Measurements from ENCODE around the gene ZNF689.

ZNF689 gene

DNA sequence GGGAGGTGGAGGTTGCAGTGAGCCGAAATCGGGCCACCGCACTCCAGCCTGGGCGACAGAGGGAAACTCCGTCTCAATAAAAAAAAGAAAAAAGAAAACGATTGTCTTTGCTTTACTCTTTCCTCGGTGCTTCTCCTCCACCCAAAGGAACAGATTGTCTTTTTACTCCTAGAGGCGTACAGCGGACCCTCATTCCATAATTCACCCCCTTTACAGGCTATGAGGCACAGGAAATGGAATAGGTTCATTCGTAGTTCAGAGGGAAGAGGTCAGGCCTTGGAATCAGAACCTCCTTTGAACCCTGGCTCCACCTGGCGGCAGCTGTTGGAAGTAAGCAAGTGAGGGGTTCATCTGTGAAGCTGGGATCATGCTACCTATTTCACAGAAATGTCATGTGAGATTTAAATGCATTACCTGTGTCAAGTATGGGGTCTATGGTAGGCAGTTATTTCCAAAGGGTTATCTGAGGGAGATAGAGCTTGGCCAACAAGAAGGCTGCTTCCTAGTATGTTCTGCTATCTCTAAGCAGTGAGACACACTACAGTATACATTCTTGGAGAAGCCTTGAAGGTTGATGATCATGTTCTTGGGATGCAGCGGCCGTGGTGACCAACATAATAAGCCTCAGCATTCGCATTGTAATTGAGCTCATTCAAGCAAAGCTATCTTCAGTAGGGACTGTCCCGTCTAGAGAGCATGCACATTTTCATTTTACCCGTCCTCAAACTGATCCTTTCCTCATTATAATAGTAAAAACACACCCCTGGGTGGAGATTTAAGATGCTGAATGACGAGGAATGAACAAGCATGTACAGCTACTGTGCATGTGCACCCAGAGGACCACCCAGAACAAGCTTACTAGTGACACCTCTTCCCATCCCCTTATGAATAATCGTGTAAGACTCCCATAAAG lies 18.7 kb upstream of the ZNF689 start (continued):
- TF ChIP-seq ZNF394 (tag by site-specific recombination; IDR thresholded peaks at IDR 0.05; ENCODE audit: borderline replicate concordance) (no peak; the same call in 1 of the 2 replicates), TCF7L2 (IDR thresholded peaks at IDR 0.05; ENCODE audit: borderline replicate concordance, low read depth, low read length) (peak; percentile 89), ZNF558 (tag by site-specific recombination; IDR thresholded peaks at IDR 0.05) (no peak), ZNF221 (tag by site-specific recombination; IDR thresholded peaks at IDR 0.05; ENCODE audit: borderline replicate concordance) (no peak), KLF9 (tag by site-specific recombination; IDR thresholded peaks at IDR 0.05; ENCODE audit: low read depth) (no peak), ZBTB11 (tag by site-specific recombination; conservative IDR thresholded peaks at IDR 0.05; ENCODE audit: low read depth) (0 out of 2 replicates have a peak, but pooled peaks have one; percentile 16), ZNF600 (tag by site-specific recombination; IDR thresholded peaks at IDR 0.05) (peak; percentile 76), TSHZ1 (tag by site-specific recombination; IDR thresholded peaks at IDR 0.05; ENCODE audit: borderline replicate concordance) (no peak), ZBTB49 (tag by site-specific recombination; IDR thresholded peaks at IDR 0.05; ENCODE audit: low read depth) (no peak), SALL2 (tag by site-specific recombination; IDR thresholded peaks at IDR 0.05; ENCODE audit: borderline replicate concordance) (no peak), FEZF1 (tag by site-specific recombination; IDR thresholded peaks at IDR 0.05) (no peak), ZEB2 (tag by site-specific recombination; IDR thresholded peaks at IDR 0.05) (no peak; the same call in 1 of the 2 replicates), GLIS1 (tag by site-specific recombination; IDR thresholded peaks at IDR 0.05) (no peak), ZFP41 (tag by site-specific recombination; IDR thresholded peaks at IDR 0.05; ENCODE audit: borderline replicate concordance) (no peak), HOXC10 (CRISPR knock-in tag; IDR thresholded peaks at IDR 0.05) (no peak), ZNF571 (tag by site-specific recombination; IDR thresholded peaks at IDR 0.05) (no peak), ZBTB17 (tag by site-specific recombination; IDR thresholded peaks at IDR 0.05) (peak; percentile 87), ZXDB (tag by site-specific recombination; IDR thresholded peaks at IDR 0.05) (peak; percentile 30; the same call in 1 of the 2 replicates), EGR2 (tag by site-specific recombination; IDR thresholded peaks at IDR 0.05; ENCODE audit: low read depth) (no peak), ZNF16 (tag by site-specific recombination; IDR thresholded peaks at IDR 0.05; ENCODE audit: low read depth) (no peak), MEIS1 (CRISPR knock-in tag; IDR thresholded peaks at IDR 0.05; ENCODE audit: borderline replicate concordance) (no peak), ZNF10 (tag by site-specific recombination; IDR thresholded peaks at IDR 0.05) (no peak), ZNF138 (tag by site-specific recombination; IDR thresholded peaks at IDR 0.05; ENCODE audit: borderline replicate concordance) (no peak), PATZ1 (tag by site-specific recombination; IDR thresholded peaks at IDR 0.05) (no peak)
- TF ChIP-seq, protein P1, sequence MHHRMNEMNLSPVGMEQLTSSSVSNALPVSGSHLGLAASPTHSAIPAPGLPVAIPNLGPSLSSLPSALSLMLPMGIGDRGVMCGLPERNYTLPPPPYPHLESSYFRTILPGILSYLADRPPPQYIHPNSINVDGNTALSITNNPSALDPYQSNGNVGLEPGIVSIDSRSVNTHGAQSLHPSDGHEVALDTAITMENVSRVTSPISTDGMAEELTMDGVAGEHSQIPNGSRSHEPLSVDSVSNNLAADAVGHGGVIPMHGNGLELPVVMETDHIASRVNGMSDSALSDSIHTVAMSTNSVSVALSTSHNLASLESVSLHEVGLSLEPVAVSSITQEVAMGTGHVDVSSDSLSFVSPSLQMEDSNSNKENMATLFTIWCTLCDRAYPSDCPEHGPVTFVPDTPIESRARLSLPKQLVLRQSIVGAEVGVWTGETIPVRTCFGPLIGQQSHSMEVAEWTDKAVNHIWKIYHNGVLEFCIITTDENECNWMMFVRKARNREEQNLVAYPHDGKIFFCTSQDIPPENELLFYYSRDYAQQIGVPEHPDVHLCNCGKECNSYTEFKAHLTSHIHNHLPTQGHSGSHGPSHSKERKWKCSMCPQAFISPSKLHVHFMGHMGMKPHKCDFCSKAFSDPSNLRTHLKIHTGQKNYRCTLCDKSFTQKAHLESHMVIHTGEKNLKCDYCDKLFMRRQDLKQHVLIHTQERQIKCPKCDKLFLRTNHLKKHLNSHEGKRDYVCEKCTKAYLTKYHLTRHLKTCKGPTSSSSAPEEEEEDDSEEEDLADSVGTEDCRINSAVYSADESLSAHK (tag by site-specific recombination; IDR thresholded peaks at IDR 0.05) = no peak

Data from HEK293 (cell line).